Upper lobe of left lung (tissue), 6 donors: ENCODE data around the gene PATL1. TPM values are rescaled to one million over a fixed set of nuclear protein-coding genes. Genes with fewer than 3 reads are reported as not detected.

Experiments used
- ATAC-seq, 2 donors: fragments of 200-7000 bp; cut with Tn5 transposase; one replicate each; pipeline ENCODE4 v1.9.1; 2022; ENCODE audit warnings: mild to moderate bottlenecking in 2 of 2, moderate library complexity in 2 of 2; ENCODE audit not compliant: low FRiP score in 2 of 2
- DNase-seq, 2 donors: peaks; one replicate each; pipeline ENCODE4 v3.0.0-alpha.2; 2019 to 2020
- H3K27ac ChIP-seq, 4 donors: fragments of 200-600 bp; sonication (generic); one replicate each; pipeline ENCODE4 v1.5.1; 2016 to 2019
- H3K27me3 ChIP-seq, 4 donors: fragments of 200-600 bp; sonication (generic); one replicate each; pipeline ENCODE4 v1.5.1; 2017 to 2019
- H3K36me3 ChIP-seq, 4 donors: fragments of 200-600 bp; sonication (generic); one replicate each; pipeline ENCODE4 v1.5.1; 2016 to 2019
- H3K4me1 ChIP-seq, 4 donors: fragments of 200-600 bp; sonication (generic); one replicate each; pipeline ENCODE4 v1.5.1; 2018 to 2019
- H3K4me3 ChIP-seq, 4 donors: fragments of 200-600 bp; sonication (generic); one replicate each; pipeline ENCODE4 v1.5.1; 2017 to 2019; ENCODE audit warnings: mild to moderate bottlenecking in 2 of 4, moderate library complexity in 1 of 4
- H3K9me3 ChIP-seq, 4 donors: fragments of 200-600 bp; sonication (generic); one replicate each; pipeline ENCODE4 v1.5.1; 2018 to 2019
- CTCF ChIP-seq, 6 experiments: fragments of 450-650 bp in 4 of 6; fragments of 200-600 bp in 2 of 6; sonication (generic) in 2 of 6; IDR thresholded peaks; one replicate each; pipeline ENCODE4 v1.5.1; 2016 to 2019; ENCODE audit warnings: antibody characterized with exemption in 6 of 6
- EP300 ChIP-seq, 4 donors: sonication (generic); formaldehyde crosslinking; IDR thresholded peaks; one replicate each; pipeline ENCODE4 v1.5.1; 2017; ENCODE audit warnings: antibody characterized with exemption in 4 of 4, control low read depth in 2 of 4
- POLR2A ChIP-seq, 4 donors: fragments of 450-650 bp; IDR thresholded peaks; one replicate each; pipeline ENCODE4 v1.5.1; 2016 to 2017; ENCODE audit warnings: antibody characterized with exemption in 4 of 4, mild to moderate bottlenecking in 2 of 4
- POLR2AphosphoS5 ChIP-seq, 2 donors: sonication (generic); formaldehyde crosslinking; IDR thresholded peaks; one replicate each; pipeline ENCODE4 v1.5.1; 2017; ENCODE audit warnings: antibody characterized with exemption in 2 of 2
- WGBS, 2 donors: methylation state at CpG; one replicate each; pipeline ENCODE4 v1.1.5; 2017 to 2018; 5-methylcytosine and 5-hydroxymethylcytosine counted together
- total RNA-seq, 6 donors: library from RNA; depleted of rRNA in 4 of 6; stranded (reverse); fragments of >200 nt in 4 of 6; gene quantifications; one replicate each; pipeline versions ENCODE4 v1.1.0 to v1.2.1, GENCODE V29; 2016 to 2021
- donor health status: DM: no; HTN: no; CAD: no; lungs with moderate emphysema.
- donor health status: DM: no; HTN: yes; CAD: no; lungs with severe emphysema.

The PATL1 gene
- total RNA-seq, 6 donors from 2014 or later, result 13.4 to 34.5 (median 23.7) TPM

GRCh38 chr11:59679347-59679746 lies 10.5 kb upstream of the PATL1 start:
- no peak for TF ChIP-seq EP300 (IDR thresholded peaks at IDR 0.05)
- ATAC-seq, result no peak
- H3K9me3 ChIP-seq, result no peaks in the 10 kb centered on the region
- no peak overlapping the region for H3K27ac ChIP-seq
- H3K27me3 ChIP-seq, result no peaks in the 10 kb centered on the region
- DNase-seq, result no peak
- H3K4me3 ChIP-seq, result no peak overlapping the region
- no peaks in the 10 kb centered on the region for H3K36me3 ChIP-seq
- no peaks in the 10 kb centered on the region for H3K4me1 ChIP-seq

- no peak for ATAC-seq
- no peak for TF ChIP-seq CTCF (IDR thresholded peaks at IDR 0.05)
- TF ChIP-seq POLR2A (IDR thresholded peaks at IDR 0.05), result no peak
- TF ChIP-seq POLR2AphosphoS5 (IDR thresholded peaks at IDR 0.05), result no peak
- TF ChIP-seq EP300 (IDR thresholded peaks at IDR 0.05), result no peak
- Histone ChIP-seq H3K9me3 (no peaks in the 10 kb centered on the region), H3K4me3 (no peak overlapping the region), H3K4me1 (no peaks in the 10 kb centered on the region), H3K27ac (no peak overlapping the region), H3K36me3 (no peaks in the 10 kb centered on the region), H3K27me3 (no peaks in the 10 kb centered on the region)
- WGBS, 2 donors, result 86 to 91% methylated on average over 3 of the region's 3 CpGs
- DNase-seq, result no peak
Measured at GRCh38 chr11:59678813-59679165, 10.0 kb upstream of the PATL1 start.

GRCh38 chr11:59678118-59678812 lies 9.4 kb upstream of the PATL1 start:
- Histone ChIP-seq H3K9me3 (no peaks in the 10 kb centered on the region), H3K36me3 (no peaks in the 10 kb centered on the region), H3K4me1 (no peaks in the 10 kb centered on the region), H3K4me3 (no peak overlapping the region), H3K27ac (no peak overlapping the region), H3K27me3 (no peaks in the 10 kb centered on the region)
- WGBS, 2 donors, result 90 to 91% methylated on average over 2 of the region's 2 CpGs
- no peak for DNase-seq
- TF ChIP-seq POLR2AphosphoS5 (IDR thresholded peaks at IDR 0.05) (no peak), CTCF (IDR thresholded peaks at IDR 0.05) (no peak), EP300 (IDR thresholded peaks at IDR 0.05) (no peak)
- ATAC-seq, result no peak

GRCh38 chr11:59676205-59676604 lies 7.4 kb upstream of the PATL1 start:
- DNase-seq (no peak), ATAC-seq (no peak)
- TF ChIP-seq CTCF (IDR thresholded peaks at IDR 0.05) (no peak), POLR2A (IDR thresholded peaks at IDR 0.05) (no peak), POLR2AphosphoS5 (IDR thresholded peaks at IDR 0.05) (no peak), EP300 (IDR thresholded peaks at IDR 0.05) (no peak)
- WGBS, 2 donors, result 89 to 93% methylated on average over 8 of the region's 8 CpGs
- no peaks in the 10 kb centered on the region for H3K9me3 ChIP-seq
- no peak overlapping the region for H3K27ac ChIP-seq
- H3K27me3 ChIP-seq, result no peaks in the 10 kb centered on the region
- no peaks in the 10 kb centered on the region for H3K36me3 ChIP-seq
- H3K4me1 ChIP-seq, result no peaks in the 10 kb centered on the region
- H3K4me3 ChIP-seq, result no peak overlapping the region

- no peak for ATAC-seq
- Histone ChIP-seq H3K4me3 (no peak overlapping the region), H3K36me3 (no peaks in the 10 kb centered on the region), H3K4me1 (peaks cover 3 to 11% (median 10%) of the 10 kb centered on the region in 4 donors), H3K27ac (no peak overlapping the region), H3K9me3 (no peaks in the 10 kb centered on the region), H3K27me3 (no peaks in the 10 kb centered on the region)
- WGBS, 2 donors, result 63 to 82% methylated on average over 2 of the region's 2 CpGs
- no peak for DNase-seq
- TF ChIP-seq POLR2A (IDR thresholded peaks at IDR 0.05) (no peak), POLR2AphosphoS5 (IDR thresholded peaks at IDR 0.05) (no peak)
Measured at GRCh38 chr11:59674291-59674690, 5.5 kb upstream of the PATL1 start.

GRCh38 chr11:59673291-59673690 lies 4.5 kb upstream of the PATL1 start:
- no peak for DNase-seq
- TF ChIP-seq POLR2A (IDR thresholded peaks at IDR 0.05) (no peak), POLR2AphosphoS5 (IDR thresholded peaks at IDR 0.05) (no peak), EP300 (IDR thresholded peaks at IDR 0.05) (no peak), CTCF (IDR thresholded peaks at IDR 0.05) (no peak)
- Histone ChIP-seq H3K36me3 (no peaks in the 10 kb centered on the region), H3K9me3 (no peaks in the 10 kb centered on the region), H3K27me3 (no peaks in the 10 kb centered on the region), H3K4me1 (peaks cover 3 to 11% (median 10%) of the 10 kb centered on the region in 4 donors), H3K4me3 (no peak overlapping the region), H3K27ac (no peak overlapping the region)
- 97% methylated on average over 2 of the region's 2 CpGs for WGBS, 2 donors
- ATAC-seq, result no peak
